Measurements from ENCODE around the gene ADAM10.
"Not testable (repeated sequence)": the region's sequence is repeated elsewhere in the genome, so short reads cannot be mapped to it uniquely, and the experiment has no call there.

ADAM10 gene

DNA sequence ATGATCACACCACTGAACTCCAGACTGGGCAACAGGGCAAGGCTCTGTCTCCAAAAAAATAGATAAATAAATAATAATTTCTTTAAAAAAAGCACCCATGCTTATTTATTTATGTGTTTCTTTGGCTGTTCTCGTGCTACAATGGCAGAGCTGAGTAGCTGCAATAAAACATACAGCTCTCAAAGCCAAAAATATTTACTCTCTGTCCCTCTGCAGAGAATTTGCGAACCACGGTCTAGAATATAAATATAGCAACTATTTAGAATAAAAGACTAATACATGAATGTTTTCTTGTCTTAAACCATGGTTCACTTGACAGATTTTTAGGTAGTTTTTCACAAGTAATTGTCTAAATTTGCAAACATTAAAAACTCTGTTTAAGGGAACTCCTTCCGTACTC, 72.7 kb downstream of the ADAM10 start:
- no peak for DNase-seq (ENCODE audit: low read depth)

DNA sequence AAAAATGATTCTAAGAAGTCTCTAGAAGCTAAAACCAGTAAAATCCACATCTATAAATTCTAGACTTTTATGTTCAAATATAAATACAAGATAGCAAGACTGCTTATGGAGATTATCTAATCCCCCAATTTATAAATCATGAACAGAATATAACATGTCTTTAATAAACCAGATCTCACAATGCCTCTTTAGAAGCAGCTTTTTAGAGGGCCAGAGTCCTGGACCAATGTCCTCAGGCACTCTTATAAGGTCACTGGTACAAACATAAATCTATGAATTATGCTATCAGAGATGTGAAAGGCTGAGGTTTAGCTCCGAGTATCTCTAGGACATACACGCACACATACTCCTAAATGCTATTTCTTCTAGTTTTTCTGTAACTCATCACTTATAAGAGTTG, 78.3 kb downstream of the ADAM10 start:
- no peak for DNase-seq (ENCODE audit: low read depth)

DNA sequence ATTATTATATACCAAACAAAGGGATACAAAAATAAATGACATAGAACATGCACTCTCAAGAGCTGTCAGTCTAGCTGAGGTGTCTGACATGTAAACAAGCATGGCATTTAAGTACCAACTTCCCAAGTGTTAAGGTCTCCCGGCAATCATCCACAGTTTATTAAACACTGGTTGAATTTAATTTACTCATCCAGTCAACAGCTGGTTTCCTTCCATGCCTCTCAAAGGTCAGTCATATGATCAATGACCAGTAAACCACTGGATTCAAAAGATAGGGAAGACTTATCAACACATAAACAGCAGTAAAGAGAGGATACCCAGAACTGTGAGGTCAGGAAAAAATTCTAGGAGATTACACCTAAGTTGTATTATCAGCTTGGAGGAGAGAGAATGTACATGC, 80.4 kb downstream of the ADAM10 start:
- no peak for DNase-seq (ENCODE audit: low read depth)

DNA sequence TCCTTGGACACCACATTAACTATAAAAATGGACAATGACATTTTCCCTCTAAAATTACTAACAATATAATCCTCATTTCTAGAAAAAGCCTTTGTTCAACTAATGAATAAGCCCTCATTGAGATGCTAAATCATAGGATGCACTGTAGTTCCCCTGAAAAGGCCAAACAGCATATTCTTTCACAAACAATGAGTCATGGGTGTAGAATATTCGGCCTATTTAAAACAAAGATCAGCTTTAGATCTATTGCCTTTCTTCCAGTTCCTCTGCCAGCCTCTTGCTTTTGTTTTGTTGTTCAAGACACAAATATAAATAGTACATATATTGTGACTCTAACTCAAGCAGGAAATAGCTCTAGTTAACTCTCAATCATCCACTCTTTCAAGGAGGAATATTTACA, 82.5 kb downstream of the ADAM10 start:
- DNase-seq (ENCODE audit: low read depth) = peak; percentile 13

DNA sequence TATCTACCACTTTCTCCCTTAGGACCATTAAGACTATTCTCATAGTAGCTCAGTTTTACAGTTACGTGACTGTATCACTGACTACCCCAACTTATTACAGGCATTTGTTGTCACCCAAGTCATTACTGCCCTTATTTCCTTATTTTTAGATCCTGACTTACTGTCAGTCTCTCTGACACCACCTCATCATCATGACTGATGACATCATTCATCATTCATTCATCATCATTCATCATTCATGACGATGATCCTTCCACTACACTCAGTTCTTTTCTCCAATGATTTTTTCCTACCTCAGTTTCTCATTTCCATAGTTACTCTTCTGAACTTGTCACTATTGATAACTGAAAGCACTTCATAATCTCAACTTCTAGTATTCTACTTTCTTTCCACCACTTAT, 83.8 kb downstream of the ADAM10 start:
- DNase-seq (ENCODE audit: low read depth) = no peak

DNA sequence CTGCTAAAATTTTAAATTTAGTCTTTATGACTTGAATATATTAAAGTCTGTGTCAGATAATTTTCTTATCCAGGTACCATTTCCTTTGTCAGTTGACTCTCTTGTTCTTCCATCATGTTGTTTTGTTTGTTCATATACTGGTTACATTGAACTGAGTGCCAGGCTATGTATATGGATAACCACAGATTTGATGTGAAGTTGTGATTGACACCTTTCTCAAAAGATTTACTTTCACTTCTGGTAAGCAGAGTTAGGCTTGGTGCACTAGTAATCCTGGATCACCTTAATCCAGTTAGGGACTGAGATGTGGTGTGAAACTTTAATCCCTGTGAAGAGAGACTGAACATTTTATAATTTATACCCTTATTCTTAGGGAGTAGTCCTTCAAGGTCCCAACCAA, 99.4 kb downstream of the ADAM10 start:
- DNase-seq (ENCODE audit: low read depth) = no peak

DNA sequence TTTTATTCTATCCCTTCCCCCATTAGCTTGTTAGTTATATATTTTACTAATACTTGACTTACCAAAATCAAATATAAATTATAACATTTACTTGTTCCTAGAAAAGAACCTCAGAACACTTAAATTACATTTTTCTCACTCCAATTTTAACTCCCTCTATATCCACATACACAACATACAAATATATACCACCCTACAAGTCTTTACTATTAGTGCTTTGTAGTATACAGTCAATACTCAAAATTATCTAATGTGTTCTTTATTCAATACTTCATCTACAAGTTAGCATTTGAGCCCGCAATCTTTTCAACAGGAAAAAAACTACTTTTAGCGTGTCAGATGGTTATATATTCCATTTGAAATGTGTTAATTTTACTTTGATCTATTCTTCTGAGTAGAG, 100.3 kb downstream of the ADAM10 start:
- DNase-seq (ENCODE audit: low read depth) = no peak

DNA sequence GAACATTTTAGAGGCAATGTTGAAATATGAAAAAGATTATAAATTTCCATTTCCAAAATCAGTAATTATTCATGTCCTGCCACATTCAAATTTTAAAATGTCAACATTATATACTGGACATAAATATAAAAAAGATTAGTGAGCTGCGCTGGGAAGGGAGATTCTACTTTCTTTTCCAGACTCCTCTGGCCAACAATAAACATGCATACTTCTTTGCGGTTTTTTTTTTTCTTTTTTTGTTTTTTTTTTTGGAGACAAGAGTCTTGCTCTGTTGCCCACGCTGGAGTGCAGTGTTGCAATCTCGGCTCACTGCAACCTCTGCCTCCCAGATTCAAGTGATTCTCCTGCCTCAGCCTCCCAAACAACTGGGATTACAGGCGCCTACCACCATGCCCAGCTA, 105.5 kb downstream of the ADAM10 start:
- DNase-seq (ENCODE audit: low read depth) = no peak

DNA sequence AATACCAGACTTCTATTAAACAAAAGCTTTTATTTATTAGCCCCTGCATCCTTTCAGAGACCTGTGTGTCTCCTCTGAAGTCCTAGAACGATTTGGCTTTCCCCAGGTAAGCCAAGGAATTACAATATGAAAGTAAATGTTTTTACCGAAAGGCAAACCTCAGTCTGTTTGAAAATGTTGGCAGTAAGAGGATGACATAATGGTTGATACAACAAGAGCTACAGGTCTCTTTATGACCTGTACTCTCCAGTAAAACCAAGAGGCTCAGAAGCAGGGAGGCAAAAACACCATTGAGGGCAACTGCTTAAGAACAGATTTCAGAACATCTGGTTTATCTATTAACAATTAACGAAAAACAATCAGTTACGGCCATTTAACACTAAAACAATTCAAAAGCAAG, 107.8 kb downstream of the ADAM10 start:
- no peak for DNase-seq (ENCODE audit: low read depth)

DNA sequence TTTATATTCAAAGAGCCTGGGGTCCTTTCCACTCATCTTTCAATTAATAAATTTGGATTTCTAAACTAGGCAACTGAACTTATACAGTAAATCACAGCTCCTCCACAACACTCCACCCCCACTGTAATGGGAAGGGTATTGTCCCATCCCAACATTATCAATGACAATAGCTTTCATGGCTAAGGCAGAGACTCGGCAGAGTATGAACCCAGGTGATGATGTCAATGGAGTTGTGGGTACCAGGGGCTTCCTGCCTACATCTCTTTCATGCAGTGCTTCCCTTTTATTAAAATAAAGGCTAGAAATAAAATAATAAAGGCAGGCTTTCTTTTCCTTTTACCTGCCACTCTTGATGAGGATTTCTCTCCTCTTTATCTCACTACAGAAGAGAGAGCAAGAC, 109.5 kb downstream of the ADAM10 start:
- DNase-seq (ENCODE audit: low read depth) = no peak

DNA sequence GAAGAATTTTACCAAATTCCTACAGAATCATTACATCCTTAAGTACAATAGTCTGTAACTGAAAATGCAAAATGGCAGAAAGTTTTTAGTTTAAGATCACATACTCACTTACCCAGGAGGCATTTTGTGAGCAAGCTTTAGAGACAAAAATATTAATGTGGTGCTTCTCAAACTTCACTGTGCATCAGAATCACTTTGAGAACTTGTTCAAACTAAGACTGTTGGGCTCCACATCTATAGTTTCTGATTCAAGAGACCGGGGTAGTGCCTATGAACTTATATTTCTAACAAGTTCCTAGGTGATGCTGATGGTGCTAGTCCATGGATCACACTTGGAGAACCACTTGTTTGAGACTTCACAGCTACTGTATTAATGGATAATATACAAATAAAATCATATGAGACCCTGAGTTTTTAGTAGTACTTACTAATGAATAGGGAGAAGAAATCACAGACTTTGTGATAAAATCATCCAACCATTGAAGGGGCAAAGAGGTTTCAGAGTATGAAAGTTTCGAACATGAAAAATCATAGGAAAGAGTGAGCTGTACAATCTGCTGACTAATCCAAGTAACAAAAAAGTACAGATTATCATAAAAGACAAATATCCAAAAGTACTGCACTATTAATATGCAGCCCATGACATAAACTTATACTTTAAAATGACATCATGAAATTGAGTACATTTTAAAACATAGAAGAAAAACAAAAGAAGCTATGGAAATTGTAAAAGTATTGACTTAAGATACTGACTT, 110.3 kb downstream of the ADAM10 start:
- DNase-seq (ENCODE audit: low read depth) = no peak

DNA sequence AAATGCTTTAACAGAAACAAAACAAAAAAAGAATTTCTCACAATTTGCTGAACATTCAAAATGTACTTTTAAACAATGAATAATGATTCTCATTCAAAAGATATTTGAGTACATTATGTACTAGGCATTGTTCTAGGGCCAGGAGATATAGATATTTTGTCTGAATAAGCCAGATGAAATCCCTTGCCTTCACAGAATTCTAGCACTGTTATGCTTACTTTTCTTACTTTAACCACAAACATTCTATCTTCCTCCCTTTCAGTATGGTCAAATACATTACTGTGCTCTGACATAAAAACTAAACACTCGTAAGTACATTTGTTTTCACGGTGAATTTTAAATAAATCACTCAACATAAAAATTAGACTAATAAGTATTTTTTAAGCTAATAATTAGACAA, 116.7 kb downstream of the ADAM10 start:
- no peak for DNase-seq (ENCODE audit: low read depth)

DNA sequence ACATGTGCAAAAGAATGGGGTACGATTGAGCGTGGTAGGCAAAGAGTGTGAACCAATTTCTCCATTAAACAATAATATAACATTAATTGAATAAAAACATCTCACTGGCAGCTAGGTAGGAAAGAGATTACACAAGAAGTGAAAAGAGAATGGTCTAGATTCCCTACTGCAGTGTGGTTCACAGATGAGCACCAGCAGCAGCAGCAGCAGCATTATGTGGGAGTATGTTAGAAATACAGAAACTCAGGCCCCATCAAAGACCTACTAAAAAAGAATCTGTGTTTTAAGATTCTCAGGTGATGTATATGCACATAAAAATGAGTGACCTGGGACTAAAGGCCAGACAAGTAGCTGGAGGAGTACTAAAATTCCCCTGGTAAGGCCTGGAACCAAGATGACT, 118.2 kb downstream of the ADAM10 start:
- no peak for DNase-seq (ENCODE audit: low read depth)

DNA sequence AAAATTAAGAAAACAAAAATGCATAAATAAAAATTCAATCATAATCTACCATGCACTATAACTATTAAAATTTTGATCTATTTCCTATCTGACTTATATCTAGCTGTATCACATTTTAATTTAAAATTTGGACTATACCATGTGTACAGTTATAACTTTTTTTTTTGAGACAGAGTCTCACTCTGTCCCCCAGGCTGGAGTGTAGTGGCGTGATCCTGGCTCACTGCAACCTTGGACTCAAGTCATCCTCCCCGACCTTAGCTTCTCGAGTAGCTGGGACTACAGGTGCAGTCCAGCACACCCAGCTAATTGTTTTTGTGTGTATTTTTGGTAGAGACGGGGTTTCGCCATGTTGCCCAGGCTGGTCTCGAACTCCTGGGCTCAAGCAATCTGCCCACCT, 119.9 kb downstream of the ADAM10 start:
- DNase-seq (ENCODE audit: low read depth) = no peak

DNA sequence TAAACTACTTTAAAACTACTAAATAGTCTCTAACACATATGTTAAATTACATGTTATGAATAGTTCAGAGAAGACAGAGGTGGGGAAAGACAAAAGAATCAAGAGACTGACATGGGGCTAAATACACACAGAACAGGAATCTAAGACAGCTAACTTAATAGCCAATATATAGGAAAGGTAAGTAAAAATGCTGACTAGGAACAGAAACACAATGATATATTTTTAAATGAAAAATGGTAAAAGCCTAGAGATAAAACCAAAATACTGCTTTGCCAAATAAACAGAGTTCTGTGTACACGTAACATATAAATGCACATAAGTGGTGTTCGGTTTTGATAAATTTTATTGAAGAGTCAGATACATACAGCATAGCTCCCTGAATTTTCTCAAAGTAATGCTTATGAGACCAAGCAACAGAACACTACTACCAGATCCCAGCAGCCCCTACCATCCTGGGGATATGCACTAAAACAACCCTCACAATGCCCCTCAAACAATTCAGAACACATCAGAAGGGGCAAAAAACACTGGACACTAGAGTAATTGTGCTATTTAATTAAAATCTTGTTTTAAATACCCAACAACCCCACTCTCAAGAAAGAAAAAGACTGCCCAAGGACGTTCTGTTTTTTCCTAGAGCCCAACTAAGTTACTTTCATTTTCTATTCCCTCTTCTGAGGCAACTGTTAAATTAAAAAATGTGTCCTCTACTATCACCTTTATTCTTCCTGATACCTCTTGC, 121.1 kb downstream of the ADAM10 start:
- DNase-seq (ENCODE audit: low read depth) = no peak

DNA sequence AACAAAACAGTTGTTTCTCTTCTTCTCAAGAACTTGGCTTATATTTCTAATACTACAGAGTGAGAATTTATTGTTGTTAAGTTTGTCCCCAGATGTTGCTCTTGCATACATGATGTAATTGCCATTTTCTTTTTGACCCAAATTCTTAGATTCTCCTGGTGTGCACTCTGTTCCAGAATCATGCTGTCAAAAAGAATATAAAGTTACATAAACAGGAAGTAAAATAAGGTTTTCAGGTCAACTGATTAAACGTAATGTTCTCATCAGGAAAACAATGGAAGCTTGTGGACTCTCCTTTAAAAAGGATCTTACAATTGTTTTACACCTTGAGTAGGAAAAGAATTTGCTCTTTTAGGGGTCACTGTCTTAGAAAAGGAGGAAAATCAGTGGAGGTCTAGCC, 121.8 kb downstream of the ADAM10 start:
- no peak for DNase-seq (ENCODE audit: low read depth)

DNA sequence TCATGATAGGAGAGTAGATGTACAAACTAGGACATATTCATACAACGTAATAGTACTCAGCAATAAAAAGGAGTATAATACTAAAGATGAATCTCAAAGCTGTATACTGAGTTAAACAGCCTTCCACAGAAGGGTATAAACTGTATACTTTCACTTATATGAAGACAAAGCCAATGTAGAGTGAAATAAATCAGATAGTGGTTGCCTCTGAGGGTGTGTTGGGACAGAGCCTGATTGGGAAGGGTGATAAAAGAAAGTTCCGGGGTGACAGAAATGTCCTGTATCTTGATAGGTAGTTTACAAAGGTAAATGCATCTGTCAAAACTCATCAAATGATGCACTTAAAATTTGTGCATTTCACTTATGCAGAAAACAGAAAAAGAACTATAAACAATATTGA, 122.5 kb downstream of the ADAM10 start:
- no peak for DNase-seq (ENCODE audit: low read depth)

DNA sequence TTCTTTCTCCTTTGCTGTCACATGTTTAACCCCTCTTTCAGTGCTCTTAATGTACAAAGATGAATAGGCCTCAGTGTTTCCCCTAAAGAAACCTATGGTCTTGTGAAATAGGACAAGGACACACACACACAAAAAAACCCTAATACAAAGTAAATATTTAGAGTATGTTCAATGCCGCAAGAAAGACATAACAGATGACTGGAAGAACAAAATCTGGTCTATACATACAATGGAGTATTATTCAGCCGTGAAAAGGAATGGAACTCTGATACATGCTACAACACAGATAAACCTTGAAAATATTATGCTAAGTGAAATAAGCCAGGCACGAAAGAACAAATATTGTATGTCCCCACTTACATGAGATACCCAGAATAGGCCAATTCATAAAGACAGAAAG, 123.1 kb downstream of the ADAM10 start:
- DNase-seq (ENCODE audit: low read depth) = no peak

DNA sequence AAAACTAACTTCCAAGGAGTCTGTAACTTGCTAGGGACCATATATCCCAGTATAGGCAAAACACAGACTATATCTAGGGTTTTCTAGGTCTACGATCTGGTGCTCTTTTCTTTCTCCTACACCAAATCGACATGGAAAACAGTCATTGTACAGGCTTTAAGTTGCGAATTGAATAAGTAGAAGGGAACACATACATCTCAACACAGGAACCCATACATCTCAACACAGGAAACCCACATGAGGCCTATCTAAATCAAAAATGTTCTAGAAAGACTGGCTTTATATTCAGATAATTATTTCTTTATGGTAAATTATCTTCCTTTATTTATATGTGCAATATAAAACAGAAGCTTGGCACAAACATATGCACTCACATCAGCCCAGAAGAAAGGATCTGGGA, 126.6 kb downstream of the ADAM10 start:
- DNase-seq (ENCODE audit: low read depth) = no peak

DNA sequence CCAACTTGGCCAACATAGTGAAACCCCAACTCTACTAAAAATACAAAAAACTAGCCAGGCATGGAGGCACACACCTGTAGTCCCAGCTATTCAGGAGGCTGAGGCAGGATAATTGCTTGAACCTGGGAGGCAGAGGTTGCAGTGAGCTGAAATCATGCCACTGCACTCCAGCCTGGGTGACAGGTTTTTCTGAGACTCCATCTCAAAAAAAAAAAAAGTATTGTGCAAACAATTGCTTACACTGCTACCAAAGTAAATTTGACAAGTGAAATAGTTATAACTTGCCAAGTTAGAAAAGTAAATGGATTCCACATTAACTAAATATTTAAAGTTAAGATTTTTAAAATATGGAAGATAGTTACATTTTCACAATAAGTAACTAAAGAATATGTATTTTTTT, 129.2 kb downstream of the ADAM10 start:
- not testable (repeated sequence) for DNase-seq (ENCODE audit: low read depth)

DNA sequence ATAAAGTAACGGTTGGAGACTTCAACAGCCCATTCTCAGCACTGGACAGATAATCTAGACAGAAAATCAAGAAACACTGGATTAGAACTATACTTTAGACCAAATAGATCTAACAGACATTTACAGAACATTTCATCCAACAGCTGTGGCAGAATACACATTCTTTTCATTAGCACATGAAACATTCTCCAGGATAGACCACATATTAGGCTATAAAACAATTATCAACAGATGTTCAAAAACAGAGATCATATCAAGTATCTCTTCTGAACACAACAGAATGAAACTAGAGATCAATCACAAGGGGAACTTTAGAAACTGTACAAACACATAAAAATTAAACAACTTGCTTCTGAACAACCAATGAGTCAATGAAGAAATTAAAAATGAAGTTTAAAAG, 133.3 kb downstream of the ADAM10 start:
- DNase-seq (ENCODE audit: low read depth) = no peak

DNA sequence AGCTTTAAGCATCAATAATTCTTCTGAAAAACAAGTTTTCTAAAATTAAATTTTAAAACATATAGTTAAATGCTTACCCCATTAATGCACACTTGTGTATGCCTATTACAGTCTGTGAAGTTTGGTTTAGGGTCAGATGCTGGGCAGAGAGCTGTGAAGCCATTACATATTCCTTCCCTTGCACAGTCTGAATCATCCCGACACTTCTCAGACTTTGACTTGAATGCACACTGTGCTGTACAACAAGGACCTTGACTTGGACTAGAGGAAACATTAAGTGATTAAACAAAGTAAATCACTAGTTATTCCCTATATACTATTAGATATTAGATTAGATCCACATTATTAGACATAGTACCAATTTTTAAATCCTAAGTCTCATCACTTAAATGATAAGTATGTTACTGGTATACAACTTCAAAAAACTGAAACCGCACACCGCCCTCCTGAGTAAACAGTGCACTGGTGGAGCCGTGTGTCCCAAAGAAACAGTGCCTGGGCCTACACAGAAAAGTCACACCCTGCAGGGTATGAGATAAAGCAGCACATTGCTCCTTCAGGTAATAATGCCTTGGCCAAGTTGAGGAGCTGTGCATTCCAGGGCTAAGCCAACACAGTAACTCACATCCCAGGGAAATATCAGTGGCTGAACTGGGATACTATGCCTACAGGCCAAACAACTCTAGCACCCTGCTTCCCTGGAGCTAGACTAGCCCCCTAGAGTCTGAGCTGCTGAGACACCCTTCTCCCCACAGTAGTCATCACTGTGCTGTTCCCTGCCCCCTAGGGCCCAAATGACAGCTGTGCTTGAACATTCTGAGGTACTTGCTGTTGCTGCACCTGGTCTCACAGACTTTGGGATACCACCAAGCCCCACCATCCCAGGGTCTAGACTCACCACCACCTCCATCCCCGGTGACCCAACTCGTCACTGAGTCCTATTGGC, 137.5 kb downstream of the ADAM10 start:
- DNase-seq (ENCODE audit: low read depth) = no peak

DNA sequence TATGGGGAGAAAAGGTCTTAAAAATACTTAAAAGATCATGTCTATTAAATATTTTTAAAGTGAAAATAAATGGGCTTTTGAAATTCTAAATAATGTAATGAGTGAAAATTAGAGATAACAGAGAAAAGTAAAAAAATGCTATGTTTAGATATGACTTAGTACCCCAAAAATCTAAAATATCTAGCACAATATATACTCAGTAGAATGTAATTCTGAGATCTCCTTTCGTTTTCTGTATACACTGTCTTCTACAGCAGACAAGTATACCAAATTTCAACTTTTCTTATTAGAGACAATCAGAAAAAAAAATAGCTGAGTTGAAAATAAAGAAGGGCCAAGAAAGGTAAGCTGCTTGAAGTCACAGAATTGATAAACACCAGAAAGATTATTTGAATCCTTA, 140.8 kb downstream of the ADAM10 start:
- no peak for DNase-seq (ENCODE audit: low read depth)
